Hematopoietic multipotent progenitor cell treated with erythropoietin and hydrocortisone succinate and interleukin-3 and kit ligand, for 15 days (in vitro differentiated cells): Measurements from ENCODE around the gene GRAMD1B.
"Not testable (repeated sequence)": the region's sequence is repeated elsewhere in the genome, so short reads cannot be mapped to it uniquely, and the experiment has no call there.

ENCODE experiments used
- DNase-seq: peaks from one replicate; pipeline ENCODE4 v3.0.0-alpha.2; 2015; ENCODE audit warnings: low spot score

Gene GRAMD1B

DNA sequence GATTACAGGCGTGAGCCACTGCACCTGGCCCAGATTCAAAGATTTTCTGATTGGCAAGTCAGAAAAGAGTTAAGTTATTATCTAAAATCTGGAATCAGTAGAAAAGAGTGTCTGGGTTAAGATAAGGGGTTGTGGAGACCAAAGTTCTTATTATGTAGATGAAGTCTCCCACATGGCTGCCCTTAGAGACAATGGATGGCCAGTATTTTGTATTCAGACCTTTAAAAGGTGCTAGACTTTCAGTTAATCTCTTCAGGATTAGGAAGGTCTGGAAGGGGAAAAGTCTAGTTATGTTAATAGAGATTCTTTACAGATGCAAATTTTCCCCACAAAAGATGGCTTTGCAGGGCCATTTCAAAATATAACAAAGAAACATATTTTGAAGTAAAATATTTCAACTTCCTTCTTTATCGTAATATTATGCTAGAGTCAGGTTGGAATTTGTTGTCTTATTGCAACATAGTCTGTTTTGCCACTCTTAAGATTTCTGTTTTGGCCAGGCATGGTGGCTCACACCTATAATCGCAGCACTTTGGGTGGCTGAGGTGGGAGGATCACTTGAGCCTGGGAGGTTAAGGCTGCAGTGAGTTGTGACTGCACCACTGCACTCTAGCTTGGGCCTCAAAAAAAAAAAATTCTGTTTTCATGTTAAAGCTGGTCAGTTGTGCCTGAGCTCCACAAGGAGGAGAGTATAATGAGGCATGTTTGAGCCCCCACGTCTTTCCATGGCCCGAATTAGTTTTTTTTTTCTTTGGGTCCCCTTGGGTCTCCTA is 14.0 kb downstream of the GRAMD1B start:
- no peak for DNase-seq

DNA sequence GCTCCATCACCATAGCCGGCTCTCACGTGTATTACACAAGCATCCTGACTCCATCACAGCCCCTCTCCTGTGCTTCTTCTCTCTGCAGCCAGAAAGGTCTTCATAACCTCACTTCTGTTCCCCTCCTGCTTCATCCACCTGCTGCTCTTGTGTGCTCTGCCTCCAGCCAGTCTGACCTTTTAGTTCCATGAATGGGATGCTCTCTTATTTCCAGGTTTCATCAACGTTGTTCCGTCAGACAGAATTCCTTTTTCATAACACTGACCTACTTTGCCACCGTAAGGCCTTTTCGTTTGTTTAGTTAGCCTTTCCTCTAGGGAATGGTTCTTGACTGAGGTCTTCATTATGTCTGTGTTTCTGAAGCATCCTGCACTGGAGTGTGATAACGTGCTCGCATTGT is 18.8 kb downstream of the GRAMD1B start:
- no peak for DNase-seq

DNA sequence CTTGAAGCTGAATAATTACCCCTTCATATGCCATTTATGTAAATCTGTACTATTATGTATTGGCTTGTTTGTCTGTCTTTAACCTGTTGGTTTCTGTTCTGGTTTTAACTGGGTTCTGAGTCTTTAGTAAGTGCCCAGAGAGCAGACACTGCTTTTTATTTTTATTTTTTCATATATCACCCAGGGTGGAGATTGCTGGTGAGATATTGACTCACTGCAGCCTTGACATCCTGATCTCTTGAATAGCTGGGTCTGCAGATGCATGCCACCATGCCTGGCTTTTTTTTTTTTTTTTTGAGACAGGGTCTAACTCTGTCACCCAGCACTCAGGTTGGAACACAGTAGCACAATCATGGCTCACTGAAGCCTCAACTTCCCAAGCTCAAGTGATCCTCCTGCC is 19.4 kb downstream of the GRAMD1B start:
- DNase-seq = no peak

DNA sequence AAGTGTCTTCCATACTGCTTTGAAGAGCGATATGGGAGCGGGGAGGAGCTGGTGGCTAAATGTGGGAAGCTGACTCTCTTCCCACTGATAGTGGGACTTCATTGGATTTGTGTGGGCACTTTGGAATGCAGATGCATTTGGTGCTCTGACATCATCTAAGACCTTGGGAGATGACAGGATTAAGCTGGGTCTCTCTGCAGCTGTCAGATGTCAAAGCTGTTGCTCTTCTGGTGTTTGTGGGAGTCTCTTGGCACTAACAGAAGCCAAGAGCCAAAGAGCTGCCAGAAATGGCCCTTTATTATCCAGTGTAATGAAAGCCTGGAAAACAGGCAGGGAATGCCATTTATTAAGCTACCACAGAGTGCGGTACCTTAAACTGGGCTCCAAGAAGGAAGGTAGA is 20.6 kb downstream of the GRAMD1B start:
- DNase-seq = no peak

DNA sequence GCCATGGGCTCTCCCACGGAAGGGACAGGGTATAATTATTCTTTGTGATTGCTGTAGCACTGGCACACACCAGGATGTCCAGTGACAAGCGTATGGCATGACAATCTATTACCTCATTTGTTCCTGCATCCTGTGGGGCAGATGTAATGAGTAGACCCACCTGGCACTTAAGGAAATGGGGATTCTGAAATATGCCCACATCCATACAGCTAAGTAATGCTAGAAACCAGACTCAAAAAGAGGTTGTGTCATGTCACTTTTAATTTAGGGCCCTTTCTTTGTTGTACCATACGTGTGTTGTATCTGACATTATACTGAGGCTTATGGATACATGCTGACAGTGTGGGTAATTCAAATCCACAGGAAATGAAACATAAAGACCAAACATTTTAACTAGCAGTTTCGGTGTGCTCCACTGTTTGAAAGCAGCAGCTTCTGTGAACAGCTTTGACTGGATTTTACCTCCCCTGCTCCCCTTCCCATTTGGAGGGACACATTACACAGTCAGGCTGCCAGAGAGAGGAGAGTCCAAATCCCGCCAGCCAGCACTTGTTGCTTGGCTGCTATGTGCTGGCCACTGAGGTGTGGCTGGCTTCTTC is 21.2 kb downstream of the GRAMD1B start:
- no peak for DNase-seq

DNA sequence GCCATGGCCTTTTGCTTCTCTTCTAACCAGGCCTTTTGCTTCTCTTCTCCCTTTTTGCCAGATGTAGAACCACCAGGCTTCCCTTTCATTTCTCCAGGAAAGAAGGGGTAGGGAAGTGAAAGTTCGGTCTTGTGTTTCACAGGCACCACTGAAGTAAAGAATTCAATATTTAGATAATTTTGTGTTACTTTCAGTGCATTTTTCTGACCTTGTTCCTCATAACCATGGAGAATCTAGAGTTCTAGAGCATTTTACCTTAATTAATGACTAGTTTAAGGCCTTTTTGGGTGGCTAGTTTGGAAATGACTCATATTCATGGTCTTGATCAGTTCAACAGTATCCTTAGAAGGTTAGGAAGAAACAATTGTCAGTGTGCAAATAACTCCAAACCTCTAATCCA is 22.7 kb downstream of the GRAMD1B start:
- no peak for DNase-seq

DNA sequence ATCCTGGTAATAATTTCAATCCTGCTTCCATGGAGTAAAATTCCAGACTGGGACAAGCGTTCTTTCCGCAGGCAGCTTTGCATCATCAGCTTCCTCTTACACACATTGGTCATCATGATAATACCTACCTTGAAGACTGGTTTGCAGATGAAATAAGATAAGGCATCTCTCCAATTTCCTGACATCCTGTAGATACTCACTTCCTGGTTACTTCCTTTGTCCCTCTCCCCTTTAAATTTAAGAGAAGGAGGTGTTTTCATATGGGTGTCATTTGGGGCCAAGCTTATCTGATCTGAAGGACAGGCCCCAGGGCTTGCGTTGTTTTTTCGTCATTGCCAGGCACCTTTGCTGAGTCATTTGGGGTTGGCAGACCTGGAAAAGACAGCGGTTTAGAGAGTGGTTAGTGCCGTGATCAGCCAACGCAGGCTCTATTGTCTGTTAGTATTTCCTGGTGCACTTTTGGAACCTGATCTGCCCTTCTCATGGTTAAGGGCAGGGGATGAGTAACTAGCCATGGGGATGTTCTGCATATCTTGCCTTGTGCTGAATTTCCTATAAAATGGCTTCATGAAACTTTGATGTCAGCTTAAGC is 24.1 kb downstream of the GRAMD1B start:
- DNase-seq = no peak

DNA sequence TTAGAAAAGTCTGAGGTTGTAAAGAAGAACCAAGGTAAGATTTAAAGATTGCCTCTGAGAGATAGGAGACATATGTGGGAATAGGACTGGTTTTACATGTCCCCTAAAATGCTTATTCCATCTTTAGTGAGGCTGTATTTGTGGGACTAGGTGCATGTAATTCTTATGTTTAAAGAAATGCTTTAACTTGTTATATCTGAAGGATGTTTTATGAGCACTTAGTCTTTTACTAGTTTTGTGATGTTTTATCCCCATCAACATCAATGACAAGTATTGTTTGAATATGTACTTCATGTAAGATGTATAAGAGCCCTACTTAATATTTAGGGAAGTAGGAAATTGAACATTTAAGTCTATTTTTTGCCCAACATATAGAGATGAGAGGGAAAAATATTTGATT is 24.7 kb downstream of the GRAMD1B start:
- DNase-seq = no peak

DNA sequence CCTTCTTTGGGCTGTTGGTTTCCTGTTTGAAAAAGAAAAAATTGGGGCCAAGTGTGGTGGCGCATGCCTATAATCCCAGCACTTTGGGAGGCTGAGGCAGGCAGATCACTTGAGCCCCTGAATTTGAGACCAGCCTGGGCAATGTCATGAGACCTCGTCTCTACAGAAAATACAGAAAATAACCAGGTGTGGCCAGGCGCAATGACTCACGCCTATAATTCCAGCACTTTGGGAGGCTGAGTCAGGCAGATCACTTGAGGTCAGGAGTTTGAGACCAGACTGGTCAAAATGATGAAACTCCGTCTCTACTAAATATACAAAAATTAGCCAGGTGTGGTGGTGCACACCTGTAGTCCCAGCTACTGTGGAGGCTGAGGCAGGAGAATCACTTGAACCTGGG is 26.4 kb downstream of the GRAMD1B start:
- DNase-seq = not testable (repeated sequence)

DNA sequence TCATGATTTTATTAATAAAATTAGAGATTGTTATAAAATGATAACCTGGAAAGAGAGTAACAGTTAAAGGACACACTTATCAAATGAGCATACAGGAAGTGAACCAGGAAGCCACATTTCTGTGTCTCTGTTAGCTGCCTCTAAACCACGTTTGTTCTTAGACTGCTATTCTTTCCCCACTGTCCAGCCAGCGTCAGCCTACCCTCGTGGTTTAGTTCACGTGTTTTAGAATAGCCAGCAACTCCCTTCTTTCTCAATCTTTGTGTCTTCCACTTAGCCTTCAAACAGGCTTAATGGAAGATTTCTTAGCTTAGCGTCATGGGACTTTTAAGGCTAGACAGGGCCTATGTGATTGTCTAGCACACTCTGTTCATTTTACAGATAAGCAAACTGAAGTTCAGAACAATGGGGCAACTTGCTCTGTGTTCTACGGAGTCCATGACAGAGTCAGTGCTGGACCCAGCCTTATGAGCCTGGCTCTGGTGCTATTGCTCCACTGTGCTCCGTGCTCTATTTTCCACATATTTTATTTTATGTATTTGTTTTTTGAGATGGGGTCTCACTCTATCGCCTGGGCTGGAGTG is 27.2 kb downstream of the GRAMD1B start:
- no peak for DNase-seq

DNA sequence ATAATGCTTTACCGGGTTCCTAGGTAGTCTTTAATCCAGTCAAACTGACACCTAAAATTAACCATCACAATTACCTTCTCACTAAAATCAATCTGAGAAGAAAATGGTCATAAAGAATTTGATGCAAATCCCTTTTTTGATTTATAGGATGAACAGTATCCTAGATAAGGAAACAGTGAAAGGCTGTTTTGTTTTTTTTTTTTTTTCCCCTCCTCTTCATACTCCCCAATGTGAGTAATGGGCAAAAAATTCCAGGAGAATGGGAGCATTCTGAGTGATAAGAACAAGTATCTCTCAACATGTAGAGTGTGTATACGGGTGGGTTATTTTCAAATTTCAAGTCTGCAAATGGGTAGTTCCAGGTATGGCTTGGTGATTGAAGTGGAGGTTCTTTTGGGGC is 28.4 kb downstream of the GRAMD1B start:
- no peak for DNase-seq

DNA sequence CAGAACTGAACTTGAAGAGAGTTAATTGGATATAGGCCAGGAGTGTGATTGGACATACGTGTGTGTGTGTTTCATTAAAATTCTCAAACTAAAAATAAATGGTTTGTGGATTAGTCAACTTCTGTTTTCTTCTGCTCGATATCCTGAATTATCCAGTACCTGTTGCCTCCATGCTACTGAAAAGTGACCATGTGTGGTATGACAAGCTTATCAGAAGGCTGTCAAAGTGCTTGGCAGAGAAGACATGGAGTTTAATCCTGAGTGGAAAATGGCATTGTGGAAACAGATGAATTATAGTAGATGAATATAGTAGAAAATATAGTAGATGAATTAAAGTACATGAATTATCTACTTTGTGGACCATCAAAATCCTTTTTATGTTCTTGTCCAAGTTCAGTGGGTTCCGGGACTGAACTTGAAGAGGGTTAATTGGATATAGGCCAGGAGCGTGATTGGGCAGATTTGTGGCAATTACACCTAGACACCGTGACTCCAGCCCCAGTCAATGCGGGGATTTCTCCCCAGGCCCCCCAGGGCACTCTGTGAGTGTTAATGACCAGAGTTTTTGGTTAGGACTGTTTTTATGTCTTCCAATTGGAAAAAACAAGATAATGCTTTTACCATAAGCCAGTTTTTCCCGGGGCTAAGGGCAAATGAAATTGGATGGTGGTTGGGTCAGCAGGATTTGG is 30.1 kb downstream of the GRAMD1B start:
- no peak for DNase-seq

DNA sequence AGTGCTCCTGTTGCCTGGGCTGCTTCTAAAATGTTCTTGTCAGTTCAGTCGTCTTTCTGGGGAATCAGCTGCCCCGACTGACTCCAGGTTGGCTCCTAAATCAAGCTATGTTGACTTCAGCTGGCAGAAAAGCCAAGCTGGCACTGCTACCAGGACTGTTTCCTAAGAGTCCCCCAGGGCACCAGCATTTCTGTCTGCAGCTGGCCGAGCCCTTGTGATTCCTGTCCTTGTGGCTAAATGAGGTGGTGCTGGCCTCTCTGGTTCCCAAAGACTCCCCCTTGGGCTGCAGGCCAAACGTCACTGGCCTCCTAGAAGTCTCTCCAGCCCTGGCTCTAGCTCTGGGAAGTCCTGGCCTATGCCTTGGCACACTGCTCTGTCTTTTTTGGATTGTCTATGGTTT is 31.1 kb downstream of the GRAMD1B start:
- DNase-seq = no peak

DNA sequence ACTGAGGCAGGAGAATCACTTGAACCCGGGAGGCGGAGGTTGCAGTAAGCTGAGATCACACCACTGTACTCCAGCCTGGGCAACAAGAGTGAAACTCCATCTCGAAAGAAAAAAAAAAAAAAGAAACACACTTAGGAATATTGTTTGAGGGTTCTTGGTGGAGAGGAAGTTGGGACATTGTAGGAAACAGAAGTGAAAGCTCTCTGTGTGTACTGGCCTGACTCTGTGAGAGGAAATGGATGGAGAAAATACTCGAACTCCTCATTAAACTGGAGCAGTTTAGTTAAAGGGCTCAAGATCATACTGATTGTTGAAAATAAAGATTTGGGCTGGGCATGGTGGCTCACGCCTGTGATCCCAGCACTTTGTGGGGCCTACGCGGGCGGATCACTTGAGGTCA is 35.6 kb downstream of the GRAMD1B start:
- not testable (repeated sequence) for DNase-seq

DNA sequence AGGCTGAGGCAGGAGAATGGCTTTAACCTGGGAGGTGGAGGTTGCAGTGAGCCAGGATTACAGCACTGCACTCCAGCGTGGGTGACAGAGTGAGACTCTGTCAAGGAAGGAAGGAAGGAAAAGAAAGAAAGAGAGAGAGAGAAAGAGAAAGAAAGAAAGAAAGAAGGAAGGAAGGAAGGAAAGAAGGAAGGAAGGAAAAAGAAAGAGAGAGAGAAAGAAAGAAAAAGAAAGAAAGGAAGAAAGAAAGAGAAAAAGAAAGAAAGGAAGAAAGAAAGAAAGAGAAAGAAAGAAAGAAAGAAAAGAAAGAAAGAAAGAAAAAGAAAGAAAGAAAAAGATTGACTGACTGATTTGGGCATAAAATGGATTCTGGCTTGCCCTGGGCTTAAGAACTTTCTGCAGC is 36.1 kb downstream of the GRAMD1B start:
- DNase-seq = not testable (repeated sequence)

DNA sequence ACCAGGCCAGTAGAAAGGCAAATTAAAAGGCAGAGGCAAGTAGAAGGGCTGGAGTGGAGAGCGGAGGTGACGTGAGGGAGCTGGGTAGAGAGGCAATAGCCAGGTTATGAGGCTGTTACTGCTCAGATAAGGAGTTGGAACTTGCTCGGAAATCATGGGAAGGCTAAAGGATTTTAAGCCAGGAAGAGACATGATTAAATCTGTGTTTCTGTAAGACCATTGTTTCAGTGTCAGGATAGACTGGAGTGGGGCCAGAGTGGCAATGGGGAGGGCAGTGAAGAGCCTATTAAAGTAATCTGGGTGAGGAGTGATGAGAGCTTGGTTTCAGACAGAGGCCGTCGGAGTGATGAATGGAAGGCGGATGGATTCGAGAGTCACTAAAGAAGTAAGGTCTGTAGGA is 39.0 kb downstream of the GRAMD1B start:
- no peak for DNase-seq

DNA sequence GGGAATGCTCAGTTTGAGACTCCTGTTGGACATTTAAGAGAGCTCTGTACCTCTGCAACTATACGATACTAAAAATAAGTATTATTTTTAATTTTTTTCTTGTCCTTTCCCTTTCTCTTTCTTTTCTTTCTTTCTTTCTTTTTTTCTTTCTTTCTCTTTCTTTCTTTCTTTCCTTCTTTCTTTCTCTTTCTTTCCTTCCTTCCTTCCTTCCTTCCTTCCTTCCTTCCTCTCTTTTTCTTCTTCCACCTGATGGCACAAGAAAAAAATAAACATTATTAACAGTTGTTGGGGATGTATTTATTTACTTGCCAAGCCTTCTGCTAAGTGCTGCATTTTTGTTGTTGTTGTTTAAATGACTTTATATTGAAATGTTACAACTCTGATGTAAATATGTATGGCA is 39.5 kb downstream of the GRAMD1B start:
- no peak for DNase-seq

DNA sequence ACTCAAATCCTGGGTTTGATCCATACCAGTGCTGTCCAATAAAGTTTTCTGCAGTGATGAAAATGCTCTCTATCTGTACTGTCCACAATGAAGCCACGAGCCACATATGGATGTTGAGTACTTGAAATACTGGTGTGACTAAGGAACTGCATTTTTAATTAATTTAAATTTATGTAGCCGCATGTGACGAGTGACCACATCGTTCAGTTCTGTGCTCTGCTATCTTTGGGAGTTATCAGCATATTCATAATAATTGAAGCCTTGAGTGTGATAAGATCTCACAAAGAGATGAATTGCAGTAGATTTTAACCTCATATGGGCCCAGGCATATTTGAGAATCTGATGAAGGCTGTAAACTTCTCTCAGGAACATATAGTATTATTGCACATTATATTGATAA is 40.8 kb downstream of the GRAMD1B start:
- DNase-seq = no peak

DNA sequence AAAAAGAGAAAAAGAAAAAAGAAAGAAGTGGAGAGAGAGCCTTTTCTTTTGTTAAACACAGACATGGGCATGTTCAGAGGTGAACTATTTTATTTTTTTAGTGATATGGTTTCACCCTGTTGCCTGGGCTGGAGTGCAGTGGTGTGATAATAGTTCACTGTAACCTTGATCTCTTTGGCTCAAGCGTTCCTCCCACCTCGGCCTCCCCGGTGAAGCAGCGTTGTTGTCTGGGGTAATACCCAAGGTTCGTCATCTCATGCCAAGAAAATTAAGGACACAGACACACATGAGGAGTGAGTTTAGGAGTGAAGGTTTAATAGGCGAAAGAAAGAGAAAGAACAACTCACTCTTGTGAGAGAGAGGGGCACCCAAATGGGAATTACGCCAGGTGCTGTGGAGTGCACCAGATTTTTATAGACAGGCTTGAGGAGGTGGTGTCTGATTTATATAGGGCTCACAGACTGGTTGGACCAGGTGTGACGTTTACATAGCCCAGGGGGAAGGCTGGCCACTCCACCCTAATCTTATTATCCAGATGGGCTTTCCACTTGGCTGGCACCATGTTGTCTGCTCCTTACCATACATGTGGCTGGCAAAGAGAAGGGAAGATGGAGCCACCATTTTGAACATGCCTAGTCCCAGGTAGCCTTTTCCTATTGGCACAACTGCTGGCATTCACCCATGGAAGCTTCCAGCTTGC is 42.3 kb downstream of the GRAMD1B start:
- DNase-seq = no peak

DNA sequence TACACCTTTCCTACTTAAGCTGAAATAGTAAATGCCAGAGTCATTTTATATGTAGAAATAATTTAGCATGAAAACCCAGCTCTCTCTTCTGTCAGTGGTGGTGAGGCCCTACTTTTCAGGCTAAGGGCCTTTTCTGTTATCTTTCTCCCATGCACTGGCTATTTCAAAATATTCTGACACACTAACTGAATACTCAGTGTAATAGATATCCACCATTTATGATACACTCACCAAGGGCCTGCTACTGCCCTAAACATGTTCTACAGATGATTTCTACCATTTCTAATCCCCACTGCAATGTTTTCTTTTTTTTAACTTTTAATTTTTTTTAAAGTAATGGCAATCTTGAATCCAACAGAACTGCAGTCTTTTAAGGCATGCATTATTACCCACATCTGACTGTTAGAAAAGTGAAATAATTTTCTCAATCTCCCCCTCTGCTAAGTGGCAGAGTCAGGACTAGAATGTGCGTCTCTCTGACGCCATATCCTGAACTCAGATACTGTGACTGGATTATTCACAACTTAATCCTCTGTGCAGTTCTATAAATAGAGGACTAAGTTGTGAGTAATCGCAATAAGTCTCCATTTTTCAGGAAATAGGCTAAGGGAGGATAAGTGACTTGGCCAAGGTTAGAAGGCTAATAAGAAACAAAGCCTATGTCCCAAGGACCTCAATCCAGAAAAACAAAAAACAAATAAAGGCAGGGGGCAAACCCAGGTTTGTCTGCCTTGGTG is 44.0 kb downstream of the GRAMD1B start:
- DNase-seq = no peak

DNA sequence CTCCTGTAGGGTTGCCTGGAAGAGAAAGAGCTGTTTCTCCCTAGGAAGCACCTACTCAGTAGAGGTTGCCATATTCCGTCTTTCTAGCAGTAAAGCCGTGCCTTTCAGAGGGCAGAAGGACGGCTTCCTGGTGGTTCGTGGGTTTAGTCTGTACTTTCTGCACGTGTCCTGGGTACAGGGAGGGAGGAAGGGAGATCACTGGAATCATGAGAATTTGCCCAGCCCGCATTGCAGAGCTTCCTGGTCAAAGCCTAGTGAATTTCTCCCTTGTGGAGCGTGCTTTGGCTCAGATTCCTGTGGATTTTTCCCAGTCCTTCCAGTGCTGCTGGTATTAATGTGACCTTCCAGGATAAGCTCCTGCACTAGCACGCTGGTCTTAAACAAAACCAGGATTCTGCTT is 44.9 kb downstream of the GRAMD1B start:
- no peak for DNase-seq
